Heart left ventricle (tissue), 13 donors: ENCODE results near the gene FBXO42.

Source experiments
- POLR2A ChIP-seq, 2 donors: fragments of 450-650 bp; IDR thresholded peaks; one replicate each; pipeline ENCODE4 v1.6.1; 2017; ENCODE audit warnings: antibody characterized with exemption in 2 of 2, mild to moderate bottlenecking in 2 of 2, moderate library complexity in 2 of 2
- TF ChIP-seq, protein P1 (sequence below), 12 donors: fragments of 200-600 bp; sonication (generic) in 4 of 12; IDR thresholded peaks; one replicate each; pipeline versions ENCODE4 v1.5.0 to v1.8.0; 2018 to 2022; ENCODE audit warnings: antibody characterized with exemption in 12 of 12, mild to moderate bottlenecking in 5 of 12
- donor health status: ischemic (EF 13 %, LVEDD 7.1; RV severe dilation, severe dysfunction).
- donor health status: DM: no; HTN: yes; CAD: no.
- donor health status: DM: no; HTN: no; CAD: no.
- donor health status: ischemic (EF 25% LVEDD 6.9; RV normal size, moderate dysfunction).
- donor health status: ischemic (EF 25% LVEDD 5.7; RV mildly dilated, moderate dysfunction).
- donor health status: ischemic (EF 35%, LVEDD 5.7; RV mildly dilated, moderate dysfunction).
- donor health status: nonischemic (EF 11% LVEDD 7.7; RV severe dilation, severe dysfunction).
- donor health status: DM: yes; HTN: yes; CAD: no.
- donor health status: PGD.
- donor health status: ischemic (EF 29% LVEDD 5.4; RV normal size, mild dysfunction).
- donor health status: nonischemic (EF 23%, LVEDD 6.1; RV moderate dilation, normal function).

DNA sequence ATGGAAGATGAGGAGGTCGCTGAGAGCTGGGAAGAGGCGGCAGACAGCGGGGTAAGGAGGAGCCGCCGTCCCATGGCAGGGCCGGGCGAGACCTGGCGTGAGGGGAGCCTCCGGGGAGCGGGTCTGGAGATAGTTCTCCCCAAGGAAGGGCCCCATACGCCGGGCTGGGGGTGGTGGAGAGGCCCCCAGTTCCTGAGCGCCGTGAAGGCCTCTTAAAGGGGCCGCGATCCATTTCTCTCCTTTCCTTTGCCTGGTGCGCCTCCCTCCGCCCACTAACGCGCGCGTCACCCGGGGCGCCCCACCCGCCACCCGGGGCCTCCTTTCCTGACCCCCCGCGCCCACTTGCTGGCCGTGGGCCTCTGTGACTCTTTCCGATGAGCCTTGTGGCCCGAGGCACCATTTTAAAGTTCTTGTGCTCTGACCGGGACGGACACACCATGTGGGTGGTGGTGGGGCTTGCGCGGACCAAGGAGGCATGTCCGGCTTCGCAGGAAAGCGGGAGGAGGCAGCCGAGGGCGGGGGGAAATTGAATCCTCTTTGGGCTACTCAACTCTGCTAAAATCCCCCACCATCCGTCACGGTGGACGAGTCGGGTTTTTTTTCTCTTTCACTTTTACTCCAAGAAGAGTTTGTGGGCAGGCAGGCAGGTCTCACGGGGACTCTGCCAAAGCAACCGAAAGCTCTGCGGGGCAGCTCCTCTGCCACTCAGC, 15.1 kb upstream of the FBXO42 start:
- TF ChIP-seq, protein P1, sequence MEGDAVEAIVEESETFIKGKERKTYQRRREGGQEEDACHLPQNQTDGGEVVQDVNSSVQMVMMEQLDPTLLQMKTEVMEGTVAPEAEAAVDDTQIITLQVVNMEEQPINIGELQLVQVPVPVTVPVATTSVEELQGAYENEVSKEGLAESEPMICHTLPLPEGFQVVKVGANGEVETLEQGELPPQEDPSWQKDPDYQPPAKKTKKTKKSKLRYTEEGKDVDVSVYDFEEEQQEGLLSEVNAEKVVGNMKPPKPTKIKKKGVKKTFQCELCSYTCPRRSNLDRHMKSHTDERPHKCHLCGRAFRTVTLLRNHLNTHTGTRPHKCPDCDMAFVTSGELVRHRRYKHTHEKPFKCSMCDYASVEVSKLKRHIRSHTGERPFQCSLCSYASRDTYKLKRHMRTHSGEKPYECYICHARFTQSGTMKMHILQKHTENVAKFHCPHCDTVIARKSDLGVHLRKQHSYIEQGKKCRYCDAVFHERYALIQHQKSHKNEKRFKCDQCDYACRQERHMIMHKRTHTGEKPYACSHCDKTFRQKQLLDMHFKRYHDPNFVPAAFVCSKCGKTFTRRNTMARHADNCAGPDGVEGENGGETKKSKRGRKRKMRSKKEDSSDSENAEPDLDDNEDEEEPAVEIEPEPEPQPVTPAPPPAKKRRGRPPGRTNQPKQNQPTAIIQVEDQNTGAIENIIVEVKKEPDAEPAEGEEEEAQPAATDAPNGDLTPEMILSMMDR (IDR thresholded peaks at IDR 0.05): peak in 5 of 12 donors; percentile 15 to 38 (median 24)
- TF ChIP-seq POLR2A (IDR thresholded peaks at IDR 0.05): peak in 1 of 2 donors; percentile 66
